Panc1 (cell line): ENCODE results near the gene TSSC4.

ENCODE experiments used
- POLR2AphosphoS5 ChIP-seq: IDR thresholded peaks from 2 replicates; pipeline ENCODE4 v1.6.1; 2012; ENCODE audit warnings: mild to moderate bottlenecking, low read depth, low read length, moderate library complexity
- TCF7L2 ChIP-seq: IDR thresholded peaks from 2 replicates; pipeline ENCODE4 v1.6.1; 2011; ENCODE audit warnings: mild to moderate bottlenecking, low read depth, low read length, inconsistent platforms
- TF ChIP-seq, protein P1 (sequence below): fragments of 450-650 bp; IDR thresholded peaks from 2 replicates; pipeline ENCODE4 v1.5.1; 2017; ENCODE audit warnings: mild to moderate bottlenecking
- TF ChIP-seq, protein P2 (sequence below), 2 experiments: IDR thresholded peaks; 2 replicates each; pipeline ENCODE4 v1.6.1; 2011 to 2012; ENCODE audit warnings: low read depth in 2 of 2, control low read depth in 1 of 2, low read length in 1 of 2, mild to moderate bottlenecking in 1 of 2, moderate library complexity in 1 of 2; ENCODE audit not compliant: insufficient read depth in 1 of 2

DNA sequence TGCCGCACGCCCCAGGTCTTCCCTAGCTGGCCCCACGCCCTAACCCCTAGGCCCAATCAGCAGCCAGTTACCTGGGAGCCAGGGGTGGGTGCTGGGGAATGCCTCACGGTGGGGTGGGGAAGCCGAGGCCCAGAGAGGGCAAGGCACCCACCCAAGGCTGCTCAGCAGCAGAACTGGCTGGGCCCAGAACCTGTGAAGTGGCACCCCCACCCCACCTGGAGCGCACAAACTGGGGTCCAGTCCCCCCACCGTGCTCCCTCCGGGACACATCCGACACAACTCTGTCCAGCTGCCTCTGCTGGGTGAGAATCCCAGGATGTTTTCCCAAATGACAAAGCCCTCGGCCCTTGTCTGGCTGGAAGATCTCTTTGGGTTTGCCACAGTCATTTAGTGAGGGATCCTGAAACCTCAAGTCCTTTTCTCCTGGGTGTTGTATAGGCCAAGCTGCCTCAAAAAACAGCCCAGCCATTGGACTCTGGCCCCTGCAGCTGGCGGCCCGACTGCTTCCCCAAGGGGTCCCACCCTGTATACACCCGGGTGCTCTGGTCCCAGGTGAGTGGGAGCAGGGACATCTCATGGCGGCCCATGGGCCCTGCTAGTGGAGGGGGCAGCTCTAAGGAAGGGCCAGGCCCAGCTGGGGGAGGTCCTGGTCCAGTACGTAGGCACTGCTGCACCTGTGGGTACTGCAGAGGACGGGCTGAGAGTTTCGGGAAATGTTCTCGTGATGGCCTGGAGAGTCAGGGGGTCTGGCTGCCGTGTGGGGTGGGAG, 20.9 kb downstream of the TSSC4 start:
- TF ChIP-seq, protein P1, sequence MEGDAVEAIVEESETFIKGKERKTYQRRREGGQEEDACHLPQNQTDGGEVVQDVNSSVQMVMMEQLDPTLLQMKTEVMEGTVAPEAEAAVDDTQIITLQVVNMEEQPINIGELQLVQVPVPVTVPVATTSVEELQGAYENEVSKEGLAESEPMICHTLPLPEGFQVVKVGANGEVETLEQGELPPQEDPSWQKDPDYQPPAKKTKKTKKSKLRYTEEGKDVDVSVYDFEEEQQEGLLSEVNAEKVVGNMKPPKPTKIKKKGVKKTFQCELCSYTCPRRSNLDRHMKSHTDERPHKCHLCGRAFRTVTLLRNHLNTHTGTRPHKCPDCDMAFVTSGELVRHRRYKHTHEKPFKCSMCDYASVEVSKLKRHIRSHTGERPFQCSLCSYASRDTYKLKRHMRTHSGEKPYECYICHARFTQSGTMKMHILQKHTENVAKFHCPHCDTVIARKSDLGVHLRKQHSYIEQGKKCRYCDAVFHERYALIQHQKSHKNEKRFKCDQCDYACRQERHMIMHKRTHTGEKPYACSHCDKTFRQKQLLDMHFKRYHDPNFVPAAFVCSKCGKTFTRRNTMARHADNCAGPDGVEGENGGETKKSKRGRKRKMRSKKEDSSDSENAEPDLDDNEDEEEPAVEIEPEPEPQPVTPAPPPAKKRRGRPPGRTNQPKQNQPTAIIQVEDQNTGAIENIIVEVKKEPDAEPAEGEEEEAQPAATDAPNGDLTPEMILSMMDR: no peak
- TF ChIP-seq TCF7L2: no peak
- TF ChIP-seq, protein P2, sequence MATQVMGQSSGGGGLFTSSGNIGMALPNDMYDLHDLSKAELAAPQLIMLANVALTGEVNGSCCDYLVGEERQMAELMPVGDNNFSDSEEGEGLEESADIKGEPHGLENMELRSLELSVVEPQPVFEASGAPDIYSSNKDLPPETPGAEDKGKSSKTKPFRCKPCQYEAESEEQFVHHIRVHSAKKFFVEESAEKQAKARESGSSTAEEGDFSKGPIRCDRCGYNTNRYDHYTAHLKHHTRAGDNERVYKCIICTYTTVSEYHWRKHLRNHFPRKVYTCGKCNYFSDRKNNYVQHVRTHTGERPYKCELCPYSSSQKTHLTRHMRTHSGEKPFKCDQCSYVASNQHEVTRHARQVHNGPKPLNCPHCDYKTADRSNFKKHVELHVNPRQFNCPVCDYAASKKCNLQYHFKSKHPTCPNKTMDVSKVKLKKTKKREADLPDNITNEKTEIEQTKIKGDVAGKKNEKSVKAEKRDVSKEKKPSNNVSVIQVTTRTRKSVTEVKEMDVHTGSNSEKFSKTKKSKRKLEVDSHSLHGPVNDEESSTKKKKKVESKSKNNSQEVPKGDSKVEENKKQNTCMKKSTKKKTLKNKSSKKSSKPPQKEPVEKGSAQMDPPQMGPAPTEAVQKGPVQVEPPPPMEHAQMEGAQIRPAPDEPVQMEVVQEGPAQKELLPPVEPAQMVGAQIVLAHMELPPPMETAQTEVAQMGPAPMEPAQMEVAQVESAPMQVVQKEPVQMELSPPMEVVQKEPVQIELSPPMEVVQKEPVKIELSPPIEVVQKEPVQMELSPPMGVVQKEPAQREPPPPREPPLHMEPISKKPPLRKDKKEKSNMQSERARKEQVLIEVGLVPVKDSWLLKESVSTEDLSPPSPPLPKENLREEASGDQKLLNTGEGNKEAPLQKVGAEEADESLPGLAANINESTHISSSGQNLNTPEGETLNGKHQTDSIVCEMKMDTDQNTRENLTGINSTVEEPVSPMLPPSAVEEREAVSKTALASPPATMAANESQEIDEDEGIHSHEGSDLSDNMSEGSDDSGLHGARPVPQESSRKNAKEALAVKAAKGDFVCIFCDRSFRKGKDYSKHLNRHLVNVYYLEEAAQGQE (IDR thresholded peaks at IDR 0.05; ENCODE audit: insufficient read depth in 1 of 2, low read depth in 2 of 2, low read length in 1 of 2): no peak
- no peak for TF ChIP-seq POLR2AphosphoS5
